ENCODE results near the gene EP300.

EP300 gene

GRCh38 chr22:41222846-41223507 lies 130.6 kb downstream of the EP300 start:
- peaks cover 79% of the 10 kb centered on the region for H3K36me3 ChIP-seq

GRCh38 chr22:41223535-41223934 lies 131.1 kb downstream of the EP300 start:
- peaks cover 84% of the 10 kb centered on the region for H3K36me3 ChIP-seq
- H3K9me3 ChIP-seq: no peaks in the 10 kb centered on the region
- H3K27ac ChIP-seq: no peak overlapping the region
- H3K4me3 ChIP-seq (ENCODE audit: low read depth in 1 of 2, low read length in 1 of 2): no peak overlapping the region
- TF ChIP-seq, protein P1, sequence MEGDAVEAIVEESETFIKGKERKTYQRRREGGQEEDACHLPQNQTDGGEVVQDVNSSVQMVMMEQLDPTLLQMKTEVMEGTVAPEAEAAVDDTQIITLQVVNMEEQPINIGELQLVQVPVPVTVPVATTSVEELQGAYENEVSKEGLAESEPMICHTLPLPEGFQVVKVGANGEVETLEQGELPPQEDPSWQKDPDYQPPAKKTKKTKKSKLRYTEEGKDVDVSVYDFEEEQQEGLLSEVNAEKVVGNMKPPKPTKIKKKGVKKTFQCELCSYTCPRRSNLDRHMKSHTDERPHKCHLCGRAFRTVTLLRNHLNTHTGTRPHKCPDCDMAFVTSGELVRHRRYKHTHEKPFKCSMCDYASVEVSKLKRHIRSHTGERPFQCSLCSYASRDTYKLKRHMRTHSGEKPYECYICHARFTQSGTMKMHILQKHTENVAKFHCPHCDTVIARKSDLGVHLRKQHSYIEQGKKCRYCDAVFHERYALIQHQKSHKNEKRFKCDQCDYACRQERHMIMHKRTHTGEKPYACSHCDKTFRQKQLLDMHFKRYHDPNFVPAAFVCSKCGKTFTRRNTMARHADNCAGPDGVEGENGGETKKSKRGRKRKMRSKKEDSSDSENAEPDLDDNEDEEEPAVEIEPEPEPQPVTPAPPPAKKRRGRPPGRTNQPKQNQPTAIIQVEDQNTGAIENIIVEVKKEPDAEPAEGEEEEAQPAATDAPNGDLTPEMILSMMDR (IDR thresholded peaks at IDR 0.05): no peak
- no peaks in the 10 kb centered on the region for H3K27me3 ChIP-seq
- no peaks in the 10 kb centered on the region for H3K4me1 ChIP-seq (ENCODE audit: control insufficient read depth in 1 of 2, insufficient read depth in 1 of 2, low read depth in 1 of 2, low read length in 1 of 2)

More at GRCh38 chr22:41222846-41223507, 130.6 kb downstream of the EP300 start:
- no peaks in the 10 kb centered on the region for H3K27me3 ChIP-seq
- TF ChIP-seq, protein P1 (IDR thresholded peaks at IDR 0.05): no peak
- no peaks in the 10 kb centered on the region for H3K9me3 ChIP-seq
- peaks cover 1 to 2% of the 10 kb centered on the region in 2 experiments for H3K4me1 ChIP-seq (ENCODE audit: control insufficient read depth in 1 of 2, insufficient read depth in 1 of 2, low read depth in 1 of 2, low read length in 1 of 2)
- H3K27ac ChIP-seq: no peak overlapping the region
- H3K4me3 ChIP-seq (ENCODE audit: low read depth in 1 of 2, low read length in 1 of 2): no peak overlapping the region

DNA sequence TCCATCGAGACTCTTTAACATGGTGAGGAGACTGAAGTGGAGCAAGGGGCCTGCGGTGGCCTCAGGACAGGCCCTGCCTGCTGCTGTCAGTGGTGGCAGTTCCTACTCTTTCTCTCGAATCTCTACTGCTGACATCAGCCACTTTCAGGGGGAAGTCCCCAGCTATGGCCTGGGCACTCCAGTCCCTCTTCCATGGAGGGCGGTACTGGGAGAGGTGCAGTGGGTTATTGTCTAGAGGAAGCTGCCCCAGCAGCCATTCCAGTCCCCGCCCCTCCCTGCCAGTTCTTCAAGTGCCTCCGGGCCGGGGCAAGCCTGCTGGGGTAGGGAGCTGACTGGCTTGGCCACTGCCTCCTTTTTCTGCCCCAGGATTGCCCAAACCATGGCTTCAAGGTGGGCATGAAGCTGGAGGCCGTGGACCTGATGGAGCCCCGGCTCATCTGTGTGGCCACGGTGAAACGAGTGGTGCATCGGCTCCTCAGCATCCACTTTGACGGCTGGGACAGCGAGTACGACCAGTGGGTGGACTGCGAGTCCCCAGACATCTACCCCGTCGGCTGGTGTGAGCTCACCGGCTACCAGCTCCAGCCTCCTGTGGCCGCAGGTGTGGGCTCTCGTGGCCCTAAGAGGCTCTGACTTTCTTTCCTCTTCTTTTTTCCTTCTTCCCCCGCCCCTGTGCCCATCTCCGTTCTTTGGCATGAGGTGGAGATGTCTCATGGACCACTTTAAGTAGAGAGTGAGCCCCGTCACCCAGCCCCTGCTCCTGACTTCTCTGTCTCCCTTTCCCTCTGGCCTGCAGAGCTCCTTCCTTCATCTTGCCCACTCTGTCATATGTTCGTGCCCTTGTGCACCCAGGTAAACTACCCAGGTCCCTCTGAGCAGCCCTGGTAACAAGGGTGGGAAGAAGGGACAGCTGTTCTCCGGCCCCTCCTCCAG lies 134.6 kb downstream of the EP300 start:
- H3K27ac ChIP-seq: no peak overlapping the region
- H3K9me3 ChIP-seq: no peaks in the 10 kb centered on the region
- peaks cover 87% of the 10 kb centered on the region for H3K36me3 ChIP-seq
- no peaks in the 10 kb centered on the region for H3K27me3 ChIP-seq
- no peak overlapping the region for H3K4me3 ChIP-seq (ENCODE audit: low read depth in 1 of 2, low read length in 1 of 2)
- TF ChIP-seq, protein P1 (IDR thresholded peaks at IDR 0.05): no peak
- no peaks in the 10 kb centered on the region for H3K4me1 ChIP-seq (ENCODE audit: control insufficient read depth in 1 of 2, insufficient read depth in 1 of 2, low read depth in 1 of 2, low read length in 1 of 2)

DNA sequence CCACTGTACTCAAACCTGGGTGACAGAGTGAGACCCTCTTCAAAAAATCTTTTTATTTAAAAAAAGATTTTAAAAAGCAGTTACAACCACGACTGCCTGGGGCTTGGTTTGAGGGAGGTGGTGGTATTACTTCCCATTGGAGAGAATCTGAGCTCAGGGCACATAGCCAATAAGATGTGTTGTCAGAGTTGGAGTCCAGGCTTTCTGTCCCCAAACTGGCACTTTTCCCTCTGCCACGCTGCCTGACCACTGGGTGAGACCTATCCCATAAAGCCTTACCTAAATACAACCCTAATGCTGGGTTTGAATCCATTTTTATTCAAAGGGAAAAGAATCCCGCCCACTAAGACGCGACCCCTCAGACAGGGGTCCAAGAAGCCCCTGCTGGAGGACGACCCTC lies 136.8 kb downstream of the EP300 start:
- Histone ChIP-seq H3K9me3 (no peaks in the 10 kb centered on the region), H3K4me1 (ENCODE audit: control insufficient read depth in 1 of 2, insufficient read depth in 1 of 2, low read depth in 1 of 2, low read length in 1 of 2) (no peaks in the 10 kb centered on the region), H3K27ac (no peak overlapping the region), H3K27me3 (no peaks in the 10 kb centered on the region), H3K36me3 (peaks cover 66% of the 10 kb centered on the region), H3K4me3 (ENCODE audit: low read depth in 1 of 2, low read length in 1 of 2) (no peak overlapping the region)
- TF ChIP-seq, protein P1 (IDR thresholded peaks at IDR 0.05): no peak
